ENCODE data around the gene LAPTM4A. TPM values are rescaled to one million over a fixed set of nuclear protein-coding genes. Genes with fewer than 3 reads are reported as not detected.

LAPTM4A gene
- polyA plus RNA-seq, 2 of the 4 experiments (the other 2 are of a cell fraction) = 275 to 509 TPM

DNA sequence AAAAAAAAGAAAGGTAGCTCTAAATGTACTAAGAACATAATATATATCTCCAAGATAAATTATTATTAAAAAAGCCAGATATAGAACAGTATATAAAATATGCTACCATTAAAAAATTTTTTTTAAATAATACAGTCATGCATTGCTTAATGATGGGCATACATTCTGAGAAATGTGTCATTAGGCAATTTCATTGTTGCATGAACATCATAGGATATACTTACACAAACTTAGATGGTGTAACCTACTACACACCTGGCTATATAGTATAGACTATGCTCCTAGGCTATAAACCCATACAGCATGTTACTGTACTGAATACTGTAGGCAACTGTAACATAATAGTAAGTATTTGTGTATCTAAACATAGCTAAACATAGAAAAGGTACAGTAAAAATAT lies 18.3 kb upstream of the LAPTM4A start (continued):
- no peak for TF ChIP-seq ATOH8 (CRISPR knock-in tag; IDR thresholded peaks at IDR 0.05; ENCODE audit: low read depth)
- no peak for TF ChIP-seq RFX5 (IDR thresholded peaks at IDR 0.05)

DNA sequence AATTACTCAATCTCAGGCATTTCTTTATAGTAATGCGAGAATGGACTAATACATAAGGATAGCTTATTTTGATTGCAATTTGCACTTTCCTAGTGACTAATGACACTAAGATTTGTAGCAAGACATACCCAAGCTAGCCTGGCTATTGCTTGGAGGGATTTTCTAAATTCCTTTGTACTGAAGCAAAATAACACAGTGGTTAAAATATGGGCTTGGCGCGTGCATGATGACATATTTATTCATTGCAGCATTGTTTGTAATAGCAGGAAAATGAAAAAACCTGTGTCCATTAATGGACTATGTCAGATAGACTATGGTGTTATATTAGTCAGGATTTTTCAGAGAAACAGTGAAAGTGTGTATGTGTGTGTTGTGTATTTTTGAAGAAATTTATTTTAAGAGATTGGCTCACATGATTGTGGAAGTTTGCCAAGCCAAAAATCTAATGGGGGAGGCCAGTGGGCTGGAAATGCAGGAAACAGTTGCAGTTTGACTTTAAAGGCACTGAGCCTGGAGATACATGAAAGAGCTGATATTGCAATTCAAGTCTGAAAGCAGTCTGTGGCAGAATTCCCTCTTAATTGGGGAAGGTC lies 16.7 kb upstream of the LAPTM4A start:
- ChIA-PET POLR2A (interaction anchor here (1.7 kb wide), 1 partner anchor 16 kb away, joined by 7 read pairs; the partner anchor contains the start of gene LAPTM4A), CTCF (interaction anchor here (1.0 to 2.6 kb wide), 4 partner anchors 10 to 218 kb away, joined by 3 to 9 read pairs (median 5); no protein-coding TSS in a partner anchor)
- Histone ChIP-seq H3K27ac (peak overlapping the region; percentile 17 to 68; a peak in 5 of 6 replicates), H3K4me1 (peaks cover 57% of the 10 kb centered on the region), H3K4me2 (peak overlapping the region; percentile 3; the same call in 1 of the 3 replicates), H3K4me3 (no peak overlapping the region), H3K9me3 (peaks cover 8% of the 10 kb centered on the region; the same call in 1 of the 3 replicates)
- FAIRE-seq (no peak), ATAC-seq (no peak), DNase-seq (ENCODE audit: low read depth in 1 of 2, low spot score in 1 of 2) (peak in 1 of 2 experiments; percentile 29)
- 75% methylated on average over 3 of the region's 3 CpGs for WGBS (ENCODE audit: missing lambda C conversion rate)
- TF ChIP-seq JUNB (IDR thresholded peaks at IDR 0.05) (peak; percentile 17; the same call in 1 of the 2 replicates), SMC3 (IDR thresholded peaks at IDR 0.05) (no peak), MYC (IDR thresholded peaks at IDR 0.05; ENCODE audit: borderline replicate concordance, low read length) (no peak), HDAC2 (IDR thresholded peaks at IDR 0.05) (no peak), CBX2 (IDR thresholded peaks at IDR 0.05; ENCODE audit: borderline replicate concordance, low read depth) (no peak), SREBF2 (IDR thresholded peaks at IDR 0.05) (no peak), FOSB (CRISPR knock-in tag; IDR thresholded peaks at IDR 0.05) (no peak), ZC3H11A (IDR thresholded peaks at IDR 0.05) (no peak), ESRRA (IDR thresholded peaks at IDR 0.05; ENCODE audit: borderline replicate concordance, low read length) (no peak), HOXA7 (CRISPR knock-in tag; IDR thresholded peaks at IDR 0.05) (no peak), RARB (CRISPR knock-in tag; IDR thresholded peaks at IDR 0.05) (no peak), GATA3 (IDR thresholded peaks at IDR 0.05; ENCODE audit: borderline replicate concordance) (0 out of 2 replicates have a peak, but pooled peaks have one; percentile 12), ZNF302 (CRISPR knock-in tag; IDR thresholded peaks at IDR 0.05) (no peak), ZSCAN20 (CRISPR knock-in tag; IDR thresholded peaks at IDR 0.05) (no peak), POLR2AphosphoS2 (conservative IDR thresholded peaks at IDR 0.05; ENCODE audit: low read length) (no peak), POLR2A (IDR thresholded peaks at IDR 0.05; ENCODE audit: low read length) (no peak), TFCP2L1 (CRISPR knock-in tag; IDR thresholded peaks at IDR 0.05) (no peak), ZFP36 (IDR thresholded peaks at IDR 0.05; ENCODE audit: borderline replicate concordance, partially characterized antibody) (no peak), KDM1A (IDR thresholded peaks at IDR 0.05; ENCODE audit: low read depth) (no peak), CHD4 (IDR thresholded peaks at IDR 0.05; ENCODE audit: borderline replicate concordance) (no peak), PBX3 (IDR thresholded peaks at IDR 0.05) (no peak), MAZ (IDR thresholded peaks at IDR 0.05; ENCODE audit: borderline replicate concordance, low read depth, low read length) (no peak), CTCF (IDR thresholded peaks at IDR 0.05) (no peak), EHMT2 (IDR thresholded peaks at IDR 0.05; ENCODE audit: low read depth) (no peak), TP53 (CRISPR knock-in tag; IDR thresholded peaks at IDR 0.05) (no peak), NPAS2 (CRISPR knock-in tag; IDR thresholded peaks at IDR 0.05; ENCODE audit: borderline replicate concordance) (no peak), CEBPB (IDR thresholded peaks at IDR 0.05) (peak in 1 of 2 experiments; percentile 35; a peak in 1 of 4 replicates), FOXS1 (CRISPR knock-in tag; IDR thresholded peaks at IDR 0.05) (no peak), EP300 (IDR thresholded peaks at IDR 0.05) (no peak; a peak in 1 of 5 replicates)
- TF ChIP-seq, protein P1, sequence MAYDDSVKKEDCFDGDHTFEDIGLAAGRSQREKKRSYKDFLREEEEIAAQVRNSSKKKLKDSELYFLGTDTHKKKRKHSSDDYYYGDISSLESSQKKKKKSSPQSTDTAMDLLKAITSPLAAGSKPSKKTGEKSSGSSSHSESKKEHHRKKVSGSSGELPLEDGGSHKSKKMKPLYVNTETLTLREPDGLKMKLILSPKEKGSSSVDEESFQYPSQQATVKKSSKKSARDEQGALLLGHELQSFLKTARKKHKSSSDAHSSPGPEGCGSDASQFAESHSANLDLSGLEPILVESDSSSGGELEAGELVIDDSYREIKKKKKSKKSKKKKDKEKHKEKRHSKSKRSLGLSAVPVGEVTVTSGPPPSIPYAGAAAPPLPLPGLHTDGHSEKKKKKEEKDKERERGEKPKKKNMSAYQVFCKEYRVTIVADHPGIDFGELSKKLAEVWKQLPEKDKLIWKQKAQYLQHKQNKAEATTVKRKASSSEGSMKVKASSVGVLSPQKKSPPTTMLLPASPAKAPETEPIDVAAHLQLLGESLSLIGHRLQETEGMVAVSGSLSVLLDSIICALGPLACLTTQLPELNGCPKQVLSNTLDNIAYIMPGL (CRISPR knock-in tag; IDR thresholded peaks at IDR 0.05; ENCODE audit: borderline replicate concordance) = no peak
- TF ChIP-seq, protein P2, sequence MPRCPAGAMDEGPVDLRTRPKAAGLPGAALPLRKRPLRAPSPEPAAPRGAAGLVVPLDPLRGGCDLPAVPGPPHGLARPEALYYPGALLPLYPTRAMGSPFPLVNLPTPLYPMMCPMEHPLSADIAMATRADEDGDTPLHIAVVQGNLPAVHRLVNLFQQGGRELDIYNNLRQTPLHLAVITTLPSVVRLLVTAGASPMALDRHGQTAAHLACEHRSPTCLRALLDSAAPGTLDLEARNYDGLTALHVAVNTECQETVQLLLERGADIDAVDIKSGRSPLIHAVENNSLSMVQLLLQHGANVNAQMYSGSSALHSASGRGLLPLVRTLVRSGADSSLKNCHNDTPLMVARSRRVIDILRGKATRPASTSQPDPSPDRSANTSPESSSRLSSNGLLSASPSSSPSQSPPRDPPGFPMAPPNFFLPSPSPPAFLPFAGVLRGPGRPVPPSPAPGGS (IDR thresholded peaks at IDR 0.05) = no peak
- TF ChIP-seq, protein P3, sequence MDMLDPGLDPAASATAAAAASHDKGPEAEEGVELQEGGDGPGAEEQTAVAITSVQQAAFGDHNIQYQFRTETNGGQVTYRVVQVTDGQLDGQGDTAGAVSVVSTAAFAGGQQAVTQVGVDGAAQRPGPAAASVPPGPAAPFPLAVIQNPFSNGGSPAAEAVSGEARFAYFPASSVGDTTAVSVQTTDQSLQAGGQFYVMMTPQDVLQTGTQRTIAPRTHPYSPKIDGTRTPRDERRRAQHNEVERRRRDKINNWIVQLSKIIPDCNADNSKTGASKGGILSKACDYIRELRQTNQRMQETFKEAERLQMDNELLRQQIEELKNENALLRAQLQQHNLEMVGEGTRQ (IDR thresholded peaks at IDR 0.05) = no peak

All from A549 (cell line).